Activated CD4-positive, alpha-beta memory T cell treated with anti-CD3 and anti-CD28 coated beads for 36 hours (primary cell): ENCODE data around the gene GAB2. TPM values are rescaled to one million over a fixed set of nuclear protein-coding genes. Genes with fewer than 3 reads are reported as not detected.

Experiments used
- CTCF ChIA-PET: fragments of 350-600 bp; sonication (Branson Sonifier 250); formaldehyde crosslinking; loops from one replicate; lab custom pipeline; 2021; ENCODE audit warnings: antibody characterized with exemption, inconsistent platforms; lab: Charles Lee
- POLR2A ChIA-PET: fragments of 350-600 bp; sonication (Branson Sonifier 250); formaldehyde crosslinking; loops from one replicate; lab custom pipeline; 2021; ENCODE audit warnings: antibody characterized with exemption; lab: Charles Lee
- DNase-seq: peaks from one replicate; pipeline ENCODE4 v3.0.0-alpha.2; 2020
- H3K27ac Mint-ChIP-seq: one replicate; pipeline ENCODE4 v1.8.0; 2021; ENCODE audit warnings: mixed read lengths
- H3K27me3 Mint-ChIP-seq: one replicate; pipeline ENCODE4 v1.8.0; 2021; ENCODE audit warnings: mixed read lengths
- H3K36me3 Mint-ChIP-seq: one replicate; pipeline ENCODE4 v1.8.0; 2021; ENCODE audit warnings: mixed read lengths
- H3K4me1 Mint-ChIP-seq: one replicate; pipeline ENCODE4 v1.8.0; 2021; ENCODE audit warnings: low read depth, mixed read lengths
- H3K4me3 Mint-ChIP-seq: one replicate; pipeline ENCODE4 v1.8.0; 2021; ENCODE audit warnings: mild to moderate bottlenecking, mixed read lengths
- H3K9me3 Mint-ChIP-seq: one replicate; pipeline ENCODE4 v1.8.0; 2021; ENCODE audit warnings: mixed read lengths
- intact Hi-C: fragments of 100-400 bp; cut with micrococcal nuclease; formaldehyde crosslinking; loops from one replicate; pipeline ENCODE4 v1.15.1; 2023
- total RNA-seq, 2 experiments: library from RNA; stranded (reverse); gene quantifications; one replicate each; pipeline ENCODE4 v1.2.3, GENCODE V29; 2021

Gene GAB2
- total RNA-seq, 2 experiments from 2014 or later: 8.9 to 11.1 TPM

- intact Hi-C loops: no loop called here
- no peaks in the 10 kb centered on the region for H3K4me1 Mint-ChIP-seq
- ChIA-PET CTCF (no interaction called here), POLR2A (no interaction called here)
- no peaks in the 10 kb centered on the region for H3K9me3 Mint-ChIP-seq
- DNase-seq: no peak
- peaks cover 5% of the 10 kb centered on the region for H3K36me3 Mint-ChIP-seq
- no peaks in the 10 kb centered on the region for H3K27me3 Mint-ChIP-seq
- no peak overlapping the region for H3K27ac Mint-ChIP-seq
- no peak overlapping the region for H3K4me3 Mint-ChIP-seq
Measured at GRCh38 chr11:78377625-78378418, 39.8 kb downstream of the GAB2 start.

GRCh38 chr11:78376858-78377257 is 40.8 kb downstream of the GAB2 start:
- no peaks in the 10 kb centered on the region for H3K27me3 Mint-ChIP-seq
- no peaks in the 10 kb centered on the region for H3K9me3 Mint-ChIP-seq
- H3K36me3 Mint-ChIP-seq: peaks cover 5% of the 10 kb centered on the region
- H3K4me1 Mint-ChIP-seq: no peaks in the 10 kb centered on the region
- intact Hi-C loops: no loop called here
- no peak overlapping the region for H3K27ac Mint-ChIP-seq
- POLR2A ChIA-PET: no interaction called here
- CTCF ChIA-PET: no interaction called here
- no peak for DNase-seq
- no peak overlapping the region for H3K4me3 Mint-ChIP-seq

GRCh38 chr11:78374917-78375316 is 42.7 kb downstream of the GAB2 start:
- Mint-ChIP-seq H3K4me1 (no peaks in the 10 kb centered on the region), H3K36me3 (peaks cover 5% of the 10 kb centered on the region), H3K27me3 (no peaks in the 10 kb centered on the region), H3K27ac (no peak overlapping the region), H3K9me3 (no peaks in the 10 kb centered on the region), H3K4me3 (no peak overlapping the region)
- ChIA-PET CTCF (no interaction called here), POLR2A (no interaction called here)
- no peak for DNase-seq
- intact Hi-C loops: no loop called here

DNA sequence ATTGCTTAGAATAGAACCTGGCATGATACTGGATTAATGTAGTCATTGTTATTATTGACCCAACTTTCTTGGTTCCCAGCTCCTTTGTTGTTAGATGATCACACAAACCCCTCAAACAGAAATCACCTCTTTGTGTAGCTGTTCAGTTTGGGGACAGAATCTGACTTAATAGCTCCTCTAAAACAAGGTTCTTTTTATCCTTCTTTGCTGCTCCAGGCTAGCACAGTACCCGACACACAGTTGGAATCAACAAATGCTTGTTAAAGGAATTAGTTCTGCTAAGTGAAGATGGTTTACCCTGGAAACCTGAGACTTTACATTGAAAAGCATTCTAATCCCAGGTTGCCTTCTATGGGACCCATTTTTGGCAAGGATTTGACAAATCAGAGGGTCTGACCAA is 43.9 kb downstream of the GAB2 start:
- H3K9me3 Mint-ChIP-seq: no peaks in the 10 kb centered on the region
- CTCF ChIA-PET: no interaction called here
- POLR2A ChIA-PET: no interaction called here
- no peak for DNase-seq
- H3K27ac Mint-ChIP-seq: no peak overlapping the region
- no peaks in the 10 kb centered on the region for H3K4me1 Mint-ChIP-seq
- intact Hi-C loops: no loop called here
- peaks cover 5% of the 10 kb centered on the region for H3K36me3 Mint-ChIP-seq
- H3K27me3 Mint-ChIP-seq: no peaks in the 10 kb centered on the region
- no peak overlapping the region for H3K4me3 Mint-ChIP-seq

DNA sequence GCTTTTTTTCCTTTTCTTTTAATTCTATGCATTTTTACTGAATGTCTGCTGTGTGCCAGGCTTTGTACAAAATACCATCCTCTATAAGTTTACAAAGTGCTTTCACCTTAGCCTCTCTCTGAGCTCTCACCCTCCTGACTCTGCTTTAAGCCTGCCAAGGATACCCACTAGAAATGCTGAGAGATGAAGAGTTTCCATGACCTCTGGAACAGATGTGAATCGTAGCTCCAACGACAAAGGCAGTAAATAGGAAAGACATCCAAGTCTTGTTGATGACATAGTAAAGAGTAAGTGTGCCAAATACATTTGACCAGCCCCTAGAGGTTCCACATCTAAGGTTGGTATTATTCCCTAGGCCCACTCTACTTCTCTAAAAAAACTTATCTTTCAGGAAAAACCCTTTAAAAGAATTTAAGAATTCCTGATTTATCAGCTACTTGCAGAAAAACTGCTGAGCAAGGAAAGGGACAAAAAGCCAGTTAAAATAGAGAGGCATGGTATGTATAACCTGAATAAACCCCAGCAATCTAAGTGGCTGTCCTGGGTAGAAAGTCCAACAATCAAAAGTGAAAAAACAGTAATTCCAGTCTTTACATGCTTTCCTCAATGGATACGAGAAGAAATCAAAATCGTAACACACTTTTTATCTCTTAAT is 45.4 kb downstream of the GAB2 start:
- Mint-ChIP-seq H3K36me3 (peaks cover 1% of the 10 kb centered on the region), H3K27ac (no peak overlapping the region), H3K27me3 (no peaks in the 10 kb centered on the region), H3K9me3 (no peaks in the 10 kb centered on the region), H3K4me3 (no peak overlapping the region), H3K4me1 (no peaks in the 10 kb centered on the region)
- ChIA-PET CTCF (no interaction called here), POLR2A (no interaction called here)
- DNase-seq: no peak
- intact Hi-C loops: no loop called here

DNA sequence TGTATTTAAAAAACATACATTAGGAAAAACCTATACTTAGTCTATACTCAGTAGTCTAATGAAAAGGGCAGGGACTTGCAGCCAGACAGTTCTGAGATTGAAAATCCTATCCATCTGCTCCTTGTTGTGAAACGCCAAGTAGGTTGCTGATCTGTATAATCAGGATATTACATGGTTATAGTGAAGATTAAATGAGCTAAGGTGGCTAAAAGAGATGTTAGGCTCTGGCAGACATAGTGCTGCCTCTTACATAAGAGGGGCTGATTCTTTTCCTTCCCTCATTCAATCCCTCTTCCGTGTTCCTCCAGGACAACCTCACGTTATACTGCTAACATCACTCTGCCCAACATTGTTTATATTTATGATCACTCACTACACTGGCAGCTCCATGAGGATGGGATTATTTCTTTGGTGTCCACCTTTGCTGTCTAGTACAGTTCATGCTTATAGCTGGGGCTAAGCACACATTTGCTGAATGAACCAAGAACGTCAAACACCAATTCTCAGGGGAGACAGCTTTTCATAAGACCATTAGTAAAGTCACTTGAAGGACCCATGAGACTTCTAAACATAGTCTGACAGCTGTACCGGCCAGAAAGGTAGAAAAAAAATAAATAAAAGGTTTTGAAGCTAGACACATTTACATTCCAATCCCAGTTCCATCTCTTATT is 46.3 kb downstream of the GAB2 start:
- H3K4me1 Mint-ChIP-seq: no peaks in the 10 kb centered on the region
- POLR2A ChIA-PET: no interaction called here
- intact Hi-C loops: no loop called here
- CTCF ChIA-PET: interaction anchor here (1.2 kb wide), 1 partner anchor 143 kb away, joined by 3 read pairs; no protein-coding TSS in a partner anchor
- H3K4me3 Mint-ChIP-seq: no peak overlapping the region
- H3K27ac Mint-ChIP-seq: no peak overlapping the region
- no peaks in the 10 kb centered on the region for H3K27me3 Mint-ChIP-seq
- no peak for DNase-seq
- no peaks in the 10 kb centered on the region for H3K9me3 Mint-ChIP-seq
- H3K36me3 Mint-ChIP-seq: no peaks in the 10 kb centered on the region

DNA sequence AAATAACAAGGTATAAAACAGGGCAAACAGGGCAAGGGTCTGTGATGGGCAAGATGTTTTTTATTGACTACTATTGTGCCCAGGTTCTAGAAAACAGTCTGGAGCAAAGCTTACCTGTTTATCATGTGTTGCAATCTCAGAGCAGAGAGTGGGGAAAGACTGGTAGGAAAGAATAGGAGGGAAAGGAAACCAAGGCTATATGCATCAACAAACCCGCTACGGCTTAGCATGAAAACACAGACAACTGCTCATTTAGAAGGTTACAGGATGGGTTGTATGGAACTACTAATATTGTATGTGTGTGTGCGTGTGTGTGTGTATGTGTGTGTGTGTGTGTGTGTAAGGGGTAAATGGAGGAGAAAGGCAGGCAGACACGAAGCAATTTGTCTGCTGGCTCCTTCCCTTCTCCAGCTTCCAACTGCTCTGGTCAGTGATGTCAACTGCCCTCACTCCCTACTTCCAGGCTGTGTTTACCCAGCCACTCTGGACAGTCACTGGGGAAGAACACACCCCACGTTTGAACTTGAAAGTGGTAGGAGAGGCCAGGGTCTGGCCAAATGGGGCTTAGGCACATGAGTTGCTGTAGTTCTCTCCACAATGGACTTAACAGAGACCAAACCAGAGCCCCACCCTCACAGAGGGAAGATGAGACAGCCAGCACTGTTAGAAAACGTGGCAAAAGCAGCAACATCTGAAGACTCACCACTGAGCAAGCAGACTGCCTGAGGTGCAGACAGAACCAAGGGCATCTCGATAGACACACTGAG is 47.0 kb downstream of the GAB2 start:
- no peaks in the 10 kb centered on the region for H3K4me1 Mint-ChIP-seq
- no peak for DNase-seq
- no peaks in the 10 kb centered on the region for H3K27me3 Mint-ChIP-seq
- H3K27ac Mint-ChIP-seq: no peak overlapping the region
- no peaks in the 10 kb centered on the region for H3K36me3 Mint-ChIP-seq
- no peaks in the 10 kb centered on the region for H3K9me3 Mint-ChIP-seq
- POLR2A ChIA-PET: no interaction called here
- CTCF ChIA-PET: interaction anchor here (1.2 kb wide), 1 partner anchor 142 kb away, joined by 3 read pairs; no protein-coding TSS in a partner anchor
- intact Hi-C loops: no loop called here
- H3K4me3 Mint-ChIP-seq: no peak overlapping the region

DNA sequence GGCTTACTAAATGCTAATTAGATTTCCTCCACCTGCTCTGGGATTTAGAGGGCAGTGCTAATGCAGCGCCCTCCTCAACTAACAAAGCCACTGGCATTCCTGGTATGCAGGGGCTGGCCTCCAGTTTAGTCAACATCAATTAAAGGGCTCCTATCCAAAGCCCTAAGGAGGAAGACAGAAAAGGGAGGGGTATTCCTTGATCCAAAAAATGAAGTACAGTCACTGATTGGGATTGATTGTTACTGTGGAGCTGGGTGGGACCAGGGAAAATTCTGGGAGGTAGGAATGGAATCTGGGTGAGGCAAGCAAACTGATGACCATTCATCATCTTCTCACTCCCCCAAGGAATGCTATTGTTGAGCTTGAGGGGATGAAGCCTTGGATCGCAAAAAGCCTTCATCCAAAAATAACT is 52.2 kb downstream of the GAB2 start:
- Mint-ChIP-seq H3K27ac (no peak overlapping the region), H3K36me3 (no peaks in the 10 kb centered on the region), H3K4me3 (no peak overlapping the region), H3K4me1 (no peaks in the 10 kb centered on the region), H3K9me3 (no peaks in the 10 kb centered on the region), H3K27me3 (no peaks in the 10 kb centered on the region)
- intact Hi-C loops: no loop called here
- DNase-seq: no peak
- ChIA-PET CTCF (no interaction called here), POLR2A (interaction anchor here (0.6 to 0.8 kb wide), 2 partner anchors 10 to 53 kb away, joined by 3 to 7 read pairs; no protein-coding TSS in a partner anchor)

DNA sequence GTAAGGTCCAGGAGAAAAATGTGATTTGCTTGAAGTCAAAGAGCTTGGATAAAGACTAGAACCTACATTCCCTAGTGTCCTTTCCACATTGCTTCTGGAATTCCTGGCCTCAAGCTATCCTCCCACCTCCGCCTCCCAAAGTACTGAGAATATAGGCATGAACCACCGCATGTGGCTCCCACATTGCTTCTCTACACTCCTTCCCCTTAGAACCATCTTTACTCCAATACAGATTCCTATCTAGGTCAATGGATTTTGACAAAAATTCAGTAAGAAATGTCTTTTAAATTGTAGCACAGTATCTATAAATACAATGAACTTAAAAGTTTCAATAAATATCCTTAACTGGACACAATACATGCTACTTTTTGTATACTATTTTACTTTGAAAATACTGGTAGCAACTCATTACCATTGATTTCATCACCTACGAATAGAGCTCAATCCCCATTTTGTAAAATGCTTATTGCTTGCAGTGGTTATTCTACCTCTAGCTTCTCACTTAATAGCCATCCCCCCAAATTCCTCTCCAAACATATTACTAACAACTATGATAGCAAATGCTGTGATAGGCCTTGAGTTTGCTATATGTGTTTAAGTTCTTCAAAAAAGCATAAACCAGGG is 53.4 kb downstream of the GAB2 start:
- ChIA-PET CTCF (interaction anchor here (2.0 kb wide), 1 partner anchor 136 kb away, joined by 6 read pairs; no protein-coding TSS in a partner anchor), POLR2A (no interaction called here)
- no peaks in the 10 kb centered on the region for H3K36me3 Mint-ChIP-seq
- H3K27me3 Mint-ChIP-seq: no peaks in the 10 kb centered on the region
- DNase-seq: no peak
- intact Hi-C loops: no loop called here
- H3K9me3 Mint-ChIP-seq: no peaks in the 10 kb centered on the region
- H3K4me3 Mint-ChIP-seq: no peak overlapping the region
- H3K27ac Mint-ChIP-seq: no peak overlapping the region
- no peaks in the 10 kb centered on the region for H3K4me1 Mint-ChIP-seq

DNA sequence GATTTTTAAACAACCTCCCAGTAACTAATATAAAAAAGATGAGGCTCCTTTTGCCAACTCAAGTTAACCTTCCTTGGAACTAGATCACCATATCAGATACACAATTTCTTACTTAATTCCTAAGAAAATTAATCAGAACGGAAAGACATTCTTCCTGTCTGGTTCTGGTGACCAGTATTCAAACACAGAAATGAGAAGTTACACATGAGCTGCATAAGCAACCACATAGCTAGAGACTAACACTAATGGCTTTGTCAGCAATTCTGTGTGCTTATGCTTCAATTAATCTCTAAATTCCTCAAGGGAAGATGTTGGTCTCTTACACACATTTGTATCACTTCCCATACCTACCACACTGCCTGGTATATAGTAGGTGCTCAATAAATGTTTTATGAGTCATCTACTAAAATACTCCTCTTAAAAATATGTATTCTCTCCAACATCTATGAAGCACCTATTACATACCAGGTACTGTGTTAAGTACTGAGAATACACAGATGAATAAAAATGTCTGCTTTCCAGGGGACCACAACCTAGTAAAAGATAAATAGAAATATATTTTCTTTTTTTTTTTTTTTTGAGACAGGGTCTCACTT is 54.5 kb downstream of the GAB2 start:
- Mint-ChIP-seq H3K4me3 (no peak overlapping the region), H3K27me3 (no peaks in the 10 kb centered on the region), H3K4me1 (no peaks in the 10 kb centered on the region), H3K9me3 (no peaks in the 10 kb centered on the region), H3K27ac (no peak overlapping the region), H3K36me3 (no peaks in the 10 kb centered on the region)
- intact Hi-C loops: loop anchor here (1.0 kb wide), 1 partner anchor 38 kb away; no protein-coding TSS in a partner anchor
- CTCF ChIA-PET: interaction anchor here (2.0 kb wide), 1 partner anchor 135 kb away, joined by 6 read pairs; no protein-coding TSS in a partner anchor
- POLR2A ChIA-PET: no interaction called here
- no peak for DNase-seq

- ChIA-PET POLR2A (no interaction called here), CTCF (no interaction called here)
- DNase-seq: no peak
- Mint-ChIP-seq H3K4me1 (no peaks in the 10 kb centered on the region), H3K4me3 (no peak overlapping the region), H3K27me3 (no peaks in the 10 kb centered on the region), H3K9me3 (peaks cover 5% of the 10 kb centered on the region), H3K27ac (no peak overlapping the region), H3K36me3 (peaks cover 5% of the 10 kb centered on the region)
- intact Hi-C loops: no loop called here
Measured at GRCh38 chr11:78361228-78361627, 56.4 kb downstream of the GAB2 start.
